Embryonic facial prominence (tissue), 1 donor: ENCODE results near the gene ABTB2.
A peak's percentile ranks its signal among the peaks of the same experiment; 100 is the strongest.
"Not testable (repeated sequence)": the region's sequence is repeated elsewhere in the genome, so short reads cannot be mapped to it uniquely, and the experiment has no call there.

Experiments used
- DNase-seq: peaks from one replicate; pipeline ENCODE4 v3.0.0-alpha.2; 2016; ENCODE audit errors: extremely low spot score

ABTB2 gene

DNA sequence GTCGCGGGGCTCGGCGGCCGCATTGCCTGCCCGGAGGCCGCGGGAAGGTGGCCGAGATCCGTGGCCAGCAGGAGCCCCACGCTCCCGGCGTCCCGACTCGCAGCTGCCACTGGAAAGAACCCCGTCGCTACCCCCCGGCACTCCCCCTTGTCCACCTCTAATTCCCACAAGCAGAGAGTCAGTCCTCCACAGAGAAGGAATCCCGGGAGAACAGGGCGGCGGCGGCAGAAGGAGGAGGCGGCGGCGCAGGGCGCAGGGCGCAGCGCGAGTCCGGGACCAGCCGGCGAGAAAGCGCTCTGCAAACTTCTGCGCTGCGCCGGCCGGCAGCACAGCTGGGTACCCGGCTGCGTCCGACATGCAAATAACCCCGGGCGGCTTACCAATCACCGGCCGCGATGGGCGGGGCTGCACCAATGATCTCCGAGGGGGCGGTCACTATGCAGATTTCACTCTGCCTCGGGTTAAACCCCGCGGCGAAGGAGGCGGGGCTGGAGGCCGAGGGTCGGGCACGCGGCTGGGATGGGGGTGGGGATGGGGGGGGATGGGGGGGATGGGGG, at the start of gene ABTB2:
Gene ABTB2 (minus strand): TSS at position 310 of the 557 bp plus-strand sequence.
- DNase-seq: peak; percentile 91

DNA sequence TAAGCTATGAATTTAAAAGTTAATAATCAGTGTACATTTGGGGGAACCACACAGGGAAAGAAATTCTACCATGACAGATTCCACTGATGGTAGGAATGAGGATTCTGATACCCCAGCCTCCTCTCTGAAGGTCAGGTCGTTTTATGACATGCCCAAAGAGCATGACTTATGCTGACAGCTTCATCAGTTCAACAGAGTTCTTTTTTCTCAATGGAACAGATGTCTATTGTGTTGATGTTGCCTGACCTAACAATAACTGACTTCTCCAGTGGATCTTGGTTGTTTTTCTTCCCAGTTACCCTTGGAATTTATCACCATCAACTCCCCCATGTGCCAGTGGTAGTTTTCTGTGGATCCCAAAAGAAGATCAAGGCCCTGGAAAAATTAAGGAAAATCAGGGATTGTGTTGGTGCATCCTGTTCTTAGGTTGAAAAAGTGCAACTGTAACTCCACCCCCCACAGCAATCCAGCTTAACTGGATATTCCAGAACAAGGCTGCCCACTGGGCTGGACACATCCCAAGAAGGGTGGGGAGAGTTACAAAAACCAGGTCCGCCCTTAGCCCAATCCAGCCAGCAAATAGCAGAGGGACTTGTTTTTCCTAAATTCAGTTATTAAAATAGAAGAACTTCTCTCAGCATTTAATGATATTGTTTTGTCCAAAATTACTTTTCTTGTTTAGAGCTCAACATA, 49.5 kb upstream of the ABTB2 start:
- DNase-seq: no peak

DNA sequence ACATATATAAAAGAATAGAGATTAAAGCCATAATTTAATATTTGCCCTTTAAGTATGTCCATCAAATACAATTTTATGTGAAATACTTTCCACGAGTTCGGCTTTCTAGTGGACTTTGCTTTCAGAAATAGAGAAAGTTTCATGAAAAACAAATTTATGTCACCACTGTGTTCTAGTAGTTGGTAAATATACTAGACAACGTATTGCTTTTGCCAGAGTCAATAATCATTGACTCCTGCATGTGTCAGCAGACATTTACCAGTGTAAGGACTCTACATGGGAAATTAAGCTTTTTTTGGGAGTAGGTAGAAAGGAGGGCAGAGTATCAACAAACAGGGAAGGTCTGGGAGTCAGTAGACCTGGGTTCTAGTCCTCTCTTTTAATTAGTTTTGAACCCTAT, 48.6 kb upstream of the ABTB2 start:
- DNase-seq: no peak

DNA sequence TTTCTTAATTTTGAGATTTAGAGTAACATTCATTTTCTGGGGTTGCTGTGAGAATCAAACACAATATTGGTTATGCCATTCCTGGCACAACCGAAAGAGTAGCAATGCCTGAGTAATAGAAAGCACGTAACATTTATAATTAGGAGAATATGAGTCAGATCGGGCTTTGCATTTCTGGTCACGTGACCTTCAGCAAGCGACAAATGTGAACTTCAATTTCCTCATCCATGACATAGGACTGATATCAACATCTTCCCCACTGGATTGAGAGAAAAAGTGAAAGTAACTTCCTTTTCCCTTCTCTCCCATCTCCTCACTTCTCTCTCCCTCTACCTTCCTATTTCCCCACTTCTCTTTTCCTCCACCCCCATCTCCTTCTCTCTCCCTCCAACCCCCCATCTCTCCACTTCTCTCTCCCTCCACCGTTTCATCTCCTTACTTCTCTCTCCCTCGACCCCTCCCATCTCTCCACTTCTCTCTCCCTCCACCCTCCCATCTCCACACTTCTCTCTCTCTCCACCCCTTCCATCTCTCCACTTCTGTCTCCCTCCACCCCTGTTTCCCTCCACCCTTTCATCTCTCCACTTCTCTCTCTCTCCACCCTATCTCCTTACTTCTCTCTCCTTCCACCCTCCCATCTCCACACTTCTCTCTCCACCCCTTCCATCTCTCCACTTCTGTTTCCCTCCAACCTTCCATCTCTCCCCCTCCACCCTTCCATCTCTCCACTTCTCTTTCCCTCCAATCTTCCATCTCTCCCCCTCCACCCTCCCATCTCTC, 47.5 kb upstream of the ABTB2 start:
- DNase-seq: no peak

DNA sequence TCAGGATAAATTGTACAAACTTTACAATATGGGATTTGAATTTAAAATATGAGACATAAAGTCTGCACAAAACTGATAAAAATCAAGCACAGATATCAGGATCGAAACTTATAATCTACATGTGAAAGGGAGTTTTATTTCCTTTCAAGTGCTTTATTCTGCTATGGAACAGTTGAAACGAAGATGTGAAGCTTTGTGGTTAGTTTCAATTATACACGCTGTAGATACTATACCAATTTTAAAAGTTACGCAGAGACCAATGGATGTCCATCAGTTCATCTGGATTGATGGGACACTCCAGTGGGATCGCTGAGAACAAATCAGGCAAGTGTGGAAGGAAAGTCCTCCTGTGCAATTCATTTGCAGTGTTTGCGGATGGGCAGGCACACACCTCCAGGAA, 46.5 kb upstream of the ABTB2 start:
- no peak for DNase-seq

DNA sequence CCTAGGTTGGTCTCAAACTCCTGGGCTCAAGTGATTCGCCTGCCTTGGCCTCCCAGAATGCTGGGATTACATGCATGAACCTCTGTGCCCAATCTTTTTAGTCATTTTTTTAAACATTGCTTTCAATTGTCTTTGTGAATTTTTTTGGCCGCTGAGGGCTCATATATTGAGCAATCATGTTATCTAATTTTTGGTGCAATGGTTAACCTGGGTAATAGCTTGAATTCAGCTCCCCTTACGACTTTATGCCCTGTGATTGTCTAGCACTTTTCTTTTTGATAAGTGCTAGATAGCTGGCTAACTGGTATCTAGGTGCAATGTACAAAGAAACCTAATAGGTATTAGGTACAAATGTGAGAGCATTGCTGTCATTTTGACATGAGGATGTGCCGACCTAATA, 45.6 kb upstream of the ABTB2 start:
- DNase-seq: no peak

DNA sequence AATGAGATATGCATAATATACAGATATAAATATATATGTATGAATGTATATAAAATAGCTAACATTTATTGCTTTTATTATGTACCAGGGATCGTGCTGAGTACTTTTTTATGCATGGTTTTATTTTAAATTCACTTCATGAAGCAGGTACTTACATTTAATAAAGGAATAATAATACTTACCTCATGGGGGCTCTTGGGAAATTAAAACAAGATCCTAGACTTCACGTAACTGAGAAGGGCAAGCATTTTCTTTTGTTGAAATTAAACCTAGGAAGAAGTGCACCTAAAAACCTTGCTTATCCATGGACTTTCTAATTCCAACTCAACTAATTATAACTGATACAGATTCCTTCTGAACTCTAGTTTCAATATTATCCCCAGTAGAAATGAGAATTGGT, 40.0 kb upstream of the ABTB2 start:
- DNase-seq: no peak

DNA sequence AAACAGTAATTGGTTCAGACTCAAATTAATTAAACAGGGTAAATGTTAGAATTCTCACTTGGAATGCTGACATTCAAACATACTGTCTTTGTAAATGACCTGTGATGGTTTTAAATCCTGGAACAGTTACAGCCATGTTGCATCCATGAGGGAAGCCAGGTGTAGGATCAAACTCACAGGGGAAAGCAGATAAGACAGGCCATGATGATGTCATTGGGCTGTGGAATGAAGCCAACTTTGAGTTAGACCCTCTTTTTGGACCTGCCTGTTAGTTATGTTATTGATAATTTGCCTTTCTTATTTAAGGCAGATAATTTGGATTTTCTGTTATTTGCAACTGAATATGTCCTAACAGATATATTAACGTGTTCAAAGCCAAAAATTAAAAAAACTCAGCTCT, 39.3 kb upstream of the ABTB2 start:
- no peak for DNase-seq

DNA sequence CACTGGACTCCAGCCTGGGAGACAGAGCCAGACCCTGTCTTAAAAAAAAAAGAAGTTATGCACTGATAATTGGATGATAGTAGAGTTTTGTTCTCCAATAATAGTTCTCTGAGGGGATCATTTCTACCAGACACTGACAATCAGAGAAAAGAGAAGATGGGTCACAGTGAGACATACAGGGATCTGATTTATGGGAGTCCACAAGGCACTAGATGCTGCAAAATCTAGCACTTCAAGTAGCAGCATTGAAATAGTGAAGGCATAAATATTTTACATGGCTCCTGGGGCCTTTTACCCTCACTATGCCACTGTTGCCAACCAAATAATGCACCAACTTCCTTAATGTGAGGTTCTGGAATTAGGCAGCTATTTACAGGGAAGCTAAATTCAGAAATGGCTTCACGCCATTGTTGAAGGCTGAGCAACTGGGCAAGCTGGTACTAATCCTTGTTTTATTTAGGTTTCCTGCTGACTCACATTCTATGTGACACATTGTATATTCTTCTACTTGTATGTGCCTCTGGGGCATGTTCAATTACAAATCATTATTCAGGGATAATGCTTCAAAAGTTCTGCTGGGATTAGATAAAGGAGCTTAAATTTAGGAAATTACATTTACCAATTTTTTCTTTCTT, 38.2 kb upstream of the ABTB2 start:
- DNase-seq: no peak

DNA sequence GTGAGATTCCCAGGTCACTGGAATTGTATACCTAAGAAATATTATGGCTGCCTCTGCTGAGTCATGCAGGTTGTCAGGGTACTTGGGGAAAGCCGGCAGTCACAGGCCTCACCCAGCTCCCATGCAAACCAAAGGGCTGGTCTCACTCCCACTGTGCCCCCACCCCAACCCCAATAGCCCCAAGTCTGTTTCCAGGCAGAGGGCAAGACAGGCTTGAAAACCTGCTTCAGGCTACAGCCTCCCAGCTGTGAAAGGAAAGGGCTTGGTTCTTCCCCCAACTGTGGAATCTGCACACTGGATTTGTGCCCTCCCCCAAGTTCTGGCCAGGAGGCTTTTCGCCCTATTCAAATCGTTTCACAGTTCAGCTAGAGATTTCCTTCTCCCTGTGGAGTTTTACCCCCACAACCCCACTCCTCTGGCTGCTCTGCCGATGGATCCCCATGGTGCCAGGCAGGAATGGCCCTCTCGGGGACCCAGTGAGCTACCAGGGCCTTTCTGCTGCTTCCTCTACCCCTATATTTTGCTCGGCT, 37.0 kb upstream of the ABTB2 start:
- DNase-seq: no peak

DNA sequence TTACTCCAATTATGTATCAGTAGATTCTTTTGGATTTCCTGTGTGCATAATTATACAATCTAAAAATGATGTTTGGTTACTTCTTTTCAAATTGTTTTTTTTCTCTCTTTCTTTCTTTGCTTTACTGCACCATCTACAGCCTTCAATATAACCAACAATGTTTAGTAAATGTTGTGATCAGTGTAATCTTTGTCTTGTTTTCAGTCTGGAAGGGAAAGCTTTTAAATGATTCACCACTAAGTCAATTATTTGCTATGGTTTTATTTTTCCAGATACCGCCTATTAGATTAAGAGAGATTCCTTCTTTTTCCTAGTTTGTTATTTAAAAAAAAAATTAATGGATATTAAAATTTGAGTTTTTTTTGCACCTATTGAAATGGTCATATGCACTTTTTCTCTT, 29.8 kb upstream of the ABTB2 start:
- DNase-seq: no peak

DNA sequence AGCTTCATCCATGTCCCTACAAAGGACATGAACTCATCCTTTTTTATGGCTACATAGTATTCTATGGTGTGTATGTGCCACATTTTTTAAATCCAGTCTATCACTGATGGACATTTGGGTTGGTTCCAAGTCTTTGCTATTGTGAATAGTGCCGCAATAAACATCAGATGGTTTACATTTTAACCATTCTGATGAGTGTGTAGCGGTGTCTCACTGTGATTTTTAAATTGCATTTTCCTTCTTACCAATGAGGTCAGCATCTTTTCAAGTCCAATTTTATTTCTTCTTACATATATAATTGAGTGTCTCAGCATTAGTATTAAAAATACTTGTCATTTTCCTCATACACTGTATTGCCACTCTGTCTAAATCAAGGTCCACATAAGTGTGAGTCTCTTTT, 28.5 kb upstream of the ABTB2 start:
- DNase-seq: not testable (repeated sequence)

DNA sequence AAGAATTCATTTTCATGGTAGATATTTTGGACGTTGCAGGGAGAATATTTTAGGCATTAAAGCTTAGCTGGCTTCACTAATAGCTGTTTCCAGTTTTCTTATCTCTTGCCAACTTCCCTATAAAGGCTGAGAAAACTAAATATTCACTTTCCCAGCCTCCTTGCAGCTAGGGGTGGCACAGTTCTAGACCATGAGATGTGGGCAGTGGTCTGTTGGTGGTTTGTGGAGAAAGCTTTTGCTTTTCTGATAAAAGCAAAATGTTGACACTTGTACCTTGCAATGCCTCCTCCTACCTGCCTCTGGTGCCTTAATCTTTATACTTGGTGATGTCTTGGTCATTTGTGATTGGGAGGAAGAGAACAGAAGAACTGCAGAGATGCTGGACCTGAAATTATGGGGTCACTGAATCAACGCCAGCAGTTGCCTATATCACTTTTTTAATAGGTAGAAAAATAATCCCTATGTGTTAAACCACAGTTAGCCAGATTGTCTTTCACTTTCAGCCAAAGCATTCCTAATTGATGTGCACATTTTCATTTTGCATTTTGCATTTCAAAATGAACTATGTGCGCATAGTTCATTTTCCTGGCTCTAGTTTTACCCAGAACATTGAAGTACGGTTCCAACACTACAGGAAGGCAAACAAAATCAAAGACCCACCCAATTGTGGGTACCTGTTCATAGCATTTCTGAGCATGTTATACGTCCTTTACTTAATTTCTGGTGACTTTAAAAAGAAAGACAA, 24.9 kb upstream of the ABTB2 start:
- no peak for DNase-seq

DNA sequence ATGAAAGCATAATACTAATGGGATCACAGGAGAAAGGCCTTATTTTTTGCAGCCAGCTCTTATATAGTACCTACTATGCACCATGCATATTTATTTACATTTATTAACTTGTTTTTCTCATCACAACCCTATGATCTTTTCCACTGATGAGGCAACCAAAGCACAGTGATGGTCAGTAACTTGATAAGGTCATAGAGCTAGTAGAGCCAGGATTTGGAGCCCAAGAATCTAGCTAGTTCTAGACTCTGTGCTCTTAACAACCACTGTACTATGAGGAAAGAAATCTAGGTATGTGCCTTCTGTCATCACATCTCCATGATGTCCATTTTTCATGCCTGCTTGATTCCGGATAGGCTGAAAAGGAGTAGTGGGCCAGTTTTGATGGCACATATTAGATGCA, 24.0 kb upstream of the ABTB2 start:
- DNase-seq: no peak

DNA sequence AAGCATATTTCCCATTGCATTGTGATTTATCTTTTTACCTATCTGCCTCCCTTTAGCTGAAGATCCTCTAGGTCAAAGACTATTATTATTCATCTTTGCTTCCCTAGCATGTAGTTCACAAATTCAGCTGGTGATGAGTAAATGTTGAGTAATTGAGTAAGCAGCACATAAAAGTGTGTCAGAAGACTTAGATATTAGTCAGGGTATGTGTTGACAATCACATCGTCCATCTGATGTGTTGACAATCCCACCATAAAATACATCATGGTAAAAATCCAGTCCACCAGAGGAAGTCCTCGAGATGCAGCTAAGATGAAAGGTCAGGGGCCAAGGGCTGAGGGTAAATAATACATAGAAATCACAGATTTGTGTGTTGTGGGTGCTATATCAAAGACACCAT, 22.9 kb upstream of the ABTB2 start:
- DNase-seq: no peak

DNA sequence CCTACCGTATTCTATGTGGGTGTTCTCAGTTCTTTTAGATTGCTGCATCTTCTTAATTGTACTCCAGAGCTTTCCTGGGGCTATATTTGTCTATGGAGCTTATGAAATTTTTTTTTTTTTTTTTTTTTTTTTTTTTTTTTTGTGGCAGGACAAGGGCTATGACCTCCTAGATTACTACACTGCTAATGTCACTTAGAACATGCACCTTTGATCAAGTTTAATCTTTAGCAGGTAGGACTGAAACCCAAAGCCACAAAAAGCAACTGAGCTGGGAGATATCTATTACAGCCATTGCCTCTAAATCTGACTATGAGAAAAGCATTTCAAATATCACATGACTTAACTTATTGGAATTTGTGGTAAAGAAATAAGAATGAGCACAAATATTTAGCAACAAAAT, 21.7 kb upstream of the ABTB2 start:
- no peak for DNase-seq

DNA sequence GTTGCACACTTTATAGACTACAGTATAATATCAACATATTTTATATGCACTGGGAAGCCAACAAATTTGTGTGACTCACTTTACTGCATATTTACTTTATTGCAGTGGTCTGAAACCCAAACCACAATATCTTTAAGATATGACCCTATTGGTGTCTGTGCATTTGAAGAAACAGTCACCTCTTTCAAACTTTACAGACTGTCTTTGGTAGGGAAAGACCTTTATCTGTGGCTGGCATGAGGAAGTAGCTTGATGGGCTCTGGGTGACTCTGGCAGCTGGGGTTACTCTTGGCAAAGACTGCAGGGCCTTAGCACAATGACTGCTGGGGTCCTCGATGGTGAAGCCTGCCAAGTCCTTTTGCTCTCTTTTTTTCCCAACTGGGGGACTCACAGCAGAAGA, 21.3 kb upstream of the ABTB2 start:
- no peak for DNase-seq

DNA sequence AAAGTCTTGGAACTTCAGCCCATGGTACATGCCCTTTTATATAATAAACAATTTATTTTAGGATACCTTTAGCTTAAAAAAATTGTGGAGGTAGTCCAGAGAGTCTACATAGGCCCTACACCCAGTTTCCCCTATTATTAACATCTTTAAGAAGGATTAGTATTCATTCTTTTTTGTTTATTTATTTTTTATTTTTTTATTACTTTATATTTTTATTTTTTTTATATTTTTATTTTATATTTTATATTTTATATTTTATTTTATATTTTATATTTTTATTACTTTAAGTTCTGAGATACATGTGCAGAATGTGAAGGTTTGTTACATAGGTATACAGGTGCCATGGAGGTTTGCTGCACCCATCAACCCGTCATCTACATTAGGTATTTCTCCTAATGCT, 15.9 kb upstream of the ABTB2 start:
- no peak for DNase-seq

DNA sequence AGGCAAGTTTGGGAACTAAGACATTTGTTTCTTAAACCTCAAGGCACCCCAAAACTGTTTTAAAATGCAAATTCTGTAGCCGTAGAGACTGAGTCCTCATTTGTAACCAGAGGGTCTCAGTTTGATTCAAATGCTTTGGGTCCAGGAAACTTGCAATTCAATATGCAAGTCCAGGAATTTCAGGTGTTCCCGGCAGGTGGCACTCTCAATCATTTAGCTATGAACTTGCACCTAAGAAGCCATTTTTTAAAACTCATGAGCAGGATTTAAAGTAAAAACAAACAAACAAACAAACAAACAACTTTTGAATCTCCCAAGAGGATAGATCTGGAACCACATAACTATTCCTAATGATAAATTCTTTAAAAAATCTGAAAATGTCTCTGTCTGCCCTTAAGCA, 8.7 kb upstream of the ABTB2 start:
- no peak for DNase-seq

DNA sequence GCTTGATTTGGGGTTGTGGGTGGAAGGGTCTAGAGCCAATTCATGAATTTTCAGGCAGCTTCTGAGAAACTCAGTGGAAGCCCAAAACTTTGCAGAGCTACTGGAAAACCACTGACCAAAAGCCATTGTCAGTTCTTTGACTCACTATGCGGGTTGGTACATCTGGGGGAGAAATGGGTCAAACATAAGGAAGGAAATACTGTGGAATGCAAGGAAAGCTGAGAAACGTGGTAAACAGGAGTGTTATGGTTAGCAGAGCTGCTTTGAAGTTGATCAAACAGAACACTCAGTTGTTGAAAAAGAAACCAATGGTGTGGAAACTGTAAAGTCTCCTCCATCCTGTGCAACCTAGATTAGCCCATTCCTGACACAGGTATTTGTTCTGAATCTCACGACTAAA, 6.3 kb upstream of the ABTB2 start:
- DNase-seq: no peak

DNA sequence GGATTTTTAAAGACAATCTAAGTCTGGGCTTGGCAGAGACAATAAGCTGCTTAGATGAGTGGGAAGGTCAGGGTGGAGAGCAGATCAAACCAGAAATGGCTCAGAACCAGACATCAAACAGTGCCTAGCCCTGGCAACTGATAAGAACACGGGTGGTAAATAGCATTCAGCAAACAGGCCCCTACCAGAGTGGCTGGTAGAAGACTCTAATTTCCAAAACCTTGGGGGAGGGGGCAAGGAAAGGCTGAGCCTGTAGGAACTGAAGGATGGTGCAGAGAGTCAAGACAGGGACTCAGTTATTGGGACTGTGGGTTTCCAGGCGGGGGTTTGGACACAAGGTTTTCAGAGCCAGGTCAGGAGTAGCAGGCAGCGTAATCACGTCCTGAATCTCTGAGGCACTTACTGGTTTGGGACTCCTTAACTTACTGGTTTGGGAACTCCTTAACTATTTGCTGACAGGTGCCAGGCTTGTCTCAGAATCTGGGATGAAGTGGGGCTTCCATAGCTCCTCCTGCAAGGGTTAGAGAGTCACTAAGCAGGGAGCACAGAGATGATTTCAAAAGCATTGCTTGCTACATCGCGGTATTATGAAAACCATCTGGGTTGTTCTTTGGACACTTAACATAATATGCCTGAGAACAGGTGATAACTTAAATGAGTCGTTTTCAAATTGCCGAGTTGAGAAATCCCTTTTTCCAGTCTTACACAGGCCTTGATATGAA, 5.7 kb upstream of the ABTB2 start:
- no peak for DNase-seq
